ENCODE measurements around the gene POLH. TPM values are rescaled to one million over a fixed set of nuclear protein-coding genes. Genes with fewer than 3 reads are reported as not detected.

Gene POLH
- total RNA-seq, 4 donors from 2014 or later = 2.2 to 10.6 (median 7.0) TPM

DNA sequence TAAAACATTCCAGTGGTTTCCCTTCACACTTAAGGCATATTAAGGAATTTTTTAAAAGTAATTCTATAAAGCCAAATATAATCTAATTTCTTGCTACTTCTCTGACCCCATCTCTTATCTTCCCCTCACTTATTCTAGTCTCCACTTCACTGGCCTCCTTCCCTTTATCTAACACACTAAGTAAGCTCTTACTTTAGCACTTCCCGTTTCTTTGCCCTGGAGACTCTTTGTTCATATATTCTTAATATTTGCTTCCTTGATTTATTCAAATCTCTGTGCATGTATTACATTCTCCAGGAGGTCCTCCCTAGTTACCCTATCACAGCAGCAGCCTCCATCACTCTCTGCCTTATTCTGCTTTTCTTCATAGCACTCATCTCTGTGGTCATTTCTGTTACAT is 32.8 kb downstream of the POLH start:
- peaks cover 0 to 3% (median 0%) of the 10 kb centered on the region in 4 donors for H3K4me1 ChIP-seq
- no peaks in the 10 kb centered on the region for H3K27me3 ChIP-seq
- no peak for DNase-seq
- in situ Hi-C loops (cut with MboI; ENCODE audit: low pct_ligation_motif_present in 1 of 4, low pct_unique_long_range_greater_than_20kb in 1 of 4, low sequenced_read_pairs in 3 of 4) (loop anchor here in 1 of 4 donors (25.0 kb wide), 1 partner anchor 478 kb away; no protein-coding TSS in a partner anchor), intact Hi-C loops (cut with DNase I; ENCODE audit: low total_unique reads) (no loop called here)
- no peak overlapping the region for H3K4me3 ChIP-seq
- H3K27ac ChIP-seq = no peak overlapping the region
- peaks cover 0 to 9% (median 4%) of the 10 kb centered on the region in 4 donors for H3K36me3 ChIP-seq
- H3K9me3 ChIP-seq = no peaks in the 10 kb centered on the region
- 63 to 88% methylated on average over 1 of the region's 1 CpG for WGBS, 2 donors (ENCODE audit: low coverage in 1 of 2)
- no peak for TF ChIP-seq POLR2A (IDR thresholded peaks at IDR 0.05)
- no peak for TF ChIP-seq POLR2AphosphoS5 (IDR thresholded peaks at IDR 0.05)
- no peak for TF ChIP-seq EP300 (IDR thresholded peaks at IDR 0.05; ENCODE audit: low read depth)
- TF ChIP-seq, protein P1, sequence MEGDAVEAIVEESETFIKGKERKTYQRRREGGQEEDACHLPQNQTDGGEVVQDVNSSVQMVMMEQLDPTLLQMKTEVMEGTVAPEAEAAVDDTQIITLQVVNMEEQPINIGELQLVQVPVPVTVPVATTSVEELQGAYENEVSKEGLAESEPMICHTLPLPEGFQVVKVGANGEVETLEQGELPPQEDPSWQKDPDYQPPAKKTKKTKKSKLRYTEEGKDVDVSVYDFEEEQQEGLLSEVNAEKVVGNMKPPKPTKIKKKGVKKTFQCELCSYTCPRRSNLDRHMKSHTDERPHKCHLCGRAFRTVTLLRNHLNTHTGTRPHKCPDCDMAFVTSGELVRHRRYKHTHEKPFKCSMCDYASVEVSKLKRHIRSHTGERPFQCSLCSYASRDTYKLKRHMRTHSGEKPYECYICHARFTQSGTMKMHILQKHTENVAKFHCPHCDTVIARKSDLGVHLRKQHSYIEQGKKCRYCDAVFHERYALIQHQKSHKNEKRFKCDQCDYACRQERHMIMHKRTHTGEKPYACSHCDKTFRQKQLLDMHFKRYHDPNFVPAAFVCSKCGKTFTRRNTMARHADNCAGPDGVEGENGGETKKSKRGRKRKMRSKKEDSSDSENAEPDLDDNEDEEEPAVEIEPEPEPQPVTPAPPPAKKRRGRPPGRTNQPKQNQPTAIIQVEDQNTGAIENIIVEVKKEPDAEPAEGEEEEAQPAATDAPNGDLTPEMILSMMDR (IDR thresholded peaks at IDR 0.05) = no peak

DNA sequence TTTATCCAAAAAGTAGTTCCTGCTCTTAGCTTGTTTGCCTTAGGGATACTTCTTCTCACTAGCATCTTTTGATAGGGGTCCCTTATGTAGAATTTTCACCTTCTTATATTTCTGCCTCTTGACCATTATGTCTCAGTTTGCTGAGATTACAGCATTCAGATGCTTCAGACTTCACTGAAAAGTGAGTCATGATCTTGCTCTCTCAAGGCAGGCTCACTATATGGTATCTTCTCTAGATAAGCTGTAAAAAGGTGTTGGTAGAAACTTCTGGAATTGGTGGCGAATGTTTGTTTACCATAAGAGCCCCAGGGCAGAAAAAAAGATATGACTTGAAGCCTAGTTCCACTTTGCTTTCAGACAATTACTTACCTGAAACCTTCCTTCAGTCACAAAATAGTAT is 33.4 kb downstream of the POLH start:
- H3K27me3 ChIP-seq = no peaks in the 10 kb centered on the region
- H3K4me1 ChIP-seq = peaks cover 0 to 3% (median 0%) of the 10 kb centered on the region in 4 donors
- DNase-seq = no peak
- no peak overlapping the region for H3K4me3 ChIP-seq
- TF ChIP-seq POLR2A (IDR thresholded peaks at IDR 0.05) (no peak), EP300 (IDR thresholded peaks at IDR 0.05; ENCODE audit: low read depth) (no peak), POLR2AphosphoS5 (IDR thresholded peaks at IDR 0.05) (no peak)
- TF ChIP-seq, protein P1 (IDR thresholded peaks at IDR 0.05) = no peak
- 88 to 100% methylated on average over 1 of the region's 1 CpG for WGBS, 2 donors (ENCODE audit: low coverage in 1 of 2)
- intact Hi-C loops (cut with DNase I; ENCODE audit: low total_unique reads) (no loop called here), in situ Hi-C loops (cut with MboI; ENCODE audit: low pct_ligation_motif_present in 1 of 4, low pct_unique_long_range_greater_than_20kb in 1 of 4, low sequenced_read_pairs in 3 of 4) (loop anchor here in 1 of 4 donors (25.0 kb wide), 1 partner anchor 478 kb away; no protein-coding TSS in a partner anchor)
- no peaks in the 10 kb centered on the region for H3K9me3 ChIP-seq
- no peak overlapping the region for H3K27ac ChIP-seq
- peaks cover 0 to 11% (median 4%) of the 10 kb centered on the region in 4 donors for H3K36me3 ChIP-seq

DNA sequence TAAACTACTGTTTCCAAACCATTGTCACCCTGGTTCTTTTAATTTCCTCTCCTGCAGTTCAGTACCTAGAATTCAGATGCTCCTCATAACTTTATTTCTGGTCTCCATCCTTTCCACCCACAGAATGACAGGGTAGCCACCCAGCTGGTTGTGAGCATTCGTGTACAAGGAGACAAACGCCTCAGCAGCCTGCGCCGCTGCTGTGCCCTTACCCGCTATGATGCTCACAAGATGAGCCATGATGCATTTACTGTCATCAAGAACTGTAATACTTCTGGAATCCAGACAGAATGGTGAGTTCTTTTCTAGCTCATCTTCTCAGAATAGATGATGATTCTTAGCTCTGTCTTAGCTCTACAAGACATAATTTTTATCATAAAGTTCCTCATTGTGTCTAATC is 34.4 kb downstream of the POLH start:
- Histone ChIP-seq H3K27ac (no peak overlapping the region), H3K4me1 (peaks cover 0 to 3% (median 0%) of the 10 kb centered on the region in 4 donors), H3K9me3 (no peaks in the 10 kb centered on the region), H3K4me3 (no peak overlapping the region), H3K27me3 (no peaks in the 10 kb centered on the region), H3K36me3 (peaks cover 0 to 11% (median 6%) of the 10 kb centered on the region in 4 donors)
- intact Hi-C loops (cut with DNase I; ENCODE audit: low total_unique reads) (no loop called here), in situ Hi-C loops (cut with MboI; ENCODE audit: low pct_ligation_motif_present in 1 of 4, low pct_unique_long_range_greater_than_20kb in 1 of 4, low sequenced_read_pairs in 3 of 4) (loop anchor here in 1 of 4 donors (25.0 kb wide), 1 partner anchor 477 kb away; no protein-coding TSS in a partner anchor)
- no peak for DNase-seq
- WGBS, 2 donors (ENCODE audit: low coverage in 1 of 2) = 100% methylated on average over 5 of the region's 5 CpGs; no CpG with 5 or more reads in 1 of the 2 donors
- TF ChIP-seq POLR2AphosphoS5 (IDR thresholded peaks at IDR 0.05) = no peak
- TF ChIP-seq, protein P1 (IDR thresholded peaks at IDR 0.05) = no peak
- no peak for TF ChIP-seq EP300 (IDR thresholded peaks at IDR 0.05; ENCODE audit: low read depth)
- TF ChIP-seq POLR2A (IDR thresholded peaks at IDR 0.05) = no peak

DNA sequence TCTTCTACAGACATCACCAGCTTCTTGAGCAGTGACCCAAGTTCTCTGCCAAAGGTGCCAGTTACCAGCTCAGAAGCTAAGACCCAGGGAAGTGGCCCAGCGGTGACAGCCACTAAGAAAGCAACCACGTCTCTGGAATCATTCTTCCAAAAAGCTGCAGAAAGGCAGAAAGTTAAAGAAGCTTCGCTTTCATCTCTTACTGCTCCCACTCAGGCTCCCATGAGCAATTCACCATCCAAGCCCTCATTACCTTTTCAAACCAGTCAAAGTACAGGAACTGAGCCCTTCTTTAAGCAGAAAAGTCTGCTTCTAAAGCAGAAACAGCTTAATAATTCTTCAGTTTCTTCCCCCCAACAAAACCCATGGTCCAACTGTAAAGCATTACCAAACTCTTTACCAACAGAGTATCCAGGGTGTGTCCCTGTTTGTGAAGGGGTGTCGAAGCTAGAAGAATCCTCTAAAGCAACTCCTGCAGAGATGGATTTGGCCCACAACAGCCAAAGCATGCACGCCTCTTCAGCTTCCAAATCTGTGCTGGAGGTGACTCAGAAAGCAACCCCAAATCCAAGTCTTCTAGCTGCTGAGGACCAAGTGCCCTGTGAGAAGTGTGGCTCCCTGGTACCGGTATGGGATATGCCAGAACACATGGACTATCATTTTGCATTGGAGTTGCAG is 37.9 kb downstream of the POLH start:
- intact Hi-C loops (cut with DNase I; ENCODE audit: low total_unique reads) = no loop called here

More for the DNA sequence above, 37.9 kb downstream of the POLH start:
- no peaks in the 10 kb centered on the region for H3K9me3 ChIP-seq
- TF ChIP-seq POLR2AphosphoS5 (IDR thresholded peaks at IDR 0.05) (no peak), POLR2A (IDR thresholded peaks at IDR 0.05) (no peak), EP300 (IDR thresholded peaks at IDR 0.05; ENCODE audit: low read depth) (no peak)
- TF ChIP-seq, protein P1 (IDR thresholded peaks at IDR 0.05) = no peak
- no peak overlapping the region for H3K4me3 ChIP-seq
- 88 to 97% methylated on average over 3 to 6 of the region's 6 CpGs for WGBS, 2 donors (ENCODE audit: low coverage in 1 of 2)
- DNase-seq = no peak
- in situ Hi-C loops (cut with MboI; ENCODE audit: low pct_ligation_motif_present in 1 of 4, low pct_unique_long_range_greater_than_20kb in 1 of 4, low sequenced_read_pairs in 3 of 4) = loop anchor here in 1 of 4 donors (25.0 kb wide), 1 partner anchor 473 kb away; no protein-coding TSS in a partner anchor
- no peaks in the 10 kb centered on the region for H3K27me3 ChIP-seq
- H3K4me1 ChIP-seq = no peaks in the 10 kb centered on the region
- peaks cover 0 to 13% (median 6%) of the 10 kb centered on the region in 4 donors for H3K36me3 ChIP-seq
- H3K27ac ChIP-seq = no peak overlapping the region
